Neuronal stem cell (in vitro differentiated cells): ENCODE measurements around the gene EIF2S3.

Source experiments
- DNase-seq: peaks from one replicate; pipeline ENCODE4 v3.0.0-alpha.2; 2013; ENCODE audit warnings: low spot score
- H2AFZ ChIP-seq: one replicate; pipeline ENCODE4 v1.6.1; 2013; ENCODE audit warnings: mild to moderate bottlenecking, low read length, inconsistent platforms
- H2AK5ac ChIP-seq: 2 replicates; pipeline ENCODE4 v1.6.1; 2013; ENCODE audit warnings: low read depth, mild to moderate bottlenecking, inconsistent platforms, low read length, moderate library complexity, mixed read lengths
- H2BK120ac ChIP-seq: 2 replicates; pipeline ENCODE4 v1.6.1; 2013; ENCODE audit warnings: low read depth, mild to moderate bottlenecking, inconsistent platforms, low read length, moderate library complexity, mixed read lengths
- H2BK12ac ChIP-seq: one replicate; pipeline ENCODE4 v1.6.1; 2013; ENCODE audit warnings: low read length, inconsistent platforms
- H2BK15ac ChIP-seq: 2 replicates; pipeline ENCODE4 v1.6.1; 2013; ENCODE audit warnings: mild to moderate bottlenecking, low read length, inconsistent platforms, mixed read lengths
- H2BK5ac ChIP-seq: one replicate; pipeline ENCODE4 v1.6.1; 2013; ENCODE audit warnings: inconsistent platforms, mild to moderate bottlenecking, low read length, moderate library complexity
- H3K14ac ChIP-seq: one replicate; pipeline ENCODE4 v1.6.1; 2013; ENCODE audit warnings: low read length, inconsistent platforms
- H3K18ac ChIP-seq: 2 replicates; pipeline ENCODE4 v1.6.1; 2013; ENCODE audit warnings: low read length, inconsistent platforms
- H3K23ac ChIP-seq: 2 replicates; pipeline ENCODE4 v1.6.1; 2013; ENCODE audit warnings: low read depth, mild to moderate bottlenecking, mixed read lengths, low read length, inconsistent platforms; ENCODE audit not compliant: poor library complexity
- H3K27ac ChIP-seq: replicated peaks from 3 replicates; pipeline ENCODE4 v1.5.1; 2013; ENCODE audit warnings: low read length, inconsistent platforms
- H3K27me3 ChIP-seq, 3 experiments: 2 replicates each; pipeline ENCODE4 v1.6.1; 2013; ENCODE audit warnings: low read length in 3 of 3, mild to moderate bottlenecking in 2 of 3, inconsistent platforms in 1 of 3, low read depth in 1 of 3, mixed read lengths in 1 of 3, moderate library complexity in 1 of 3; ENCODE audit not compliant: control insufficient read depth in 3 of 3, insufficient read depth in 3 of 3
- H3K36me3 ChIP-seq, 2 donors: replicated peaks in 1 of 2; 2 replicates each; pipeline ENCODE4 v1.6.1; 2013; ENCODE audit warnings: low read length in 2 of 2; ENCODE audit not compliant: control insufficient read depth in 2 of 2, insufficient read depth in 2 of 2
- H3K4ac ChIP-seq: 2 replicates; pipeline ENCODE4 v1.6.1; 2013; ENCODE audit warnings: inconsistent platforms, mild to moderate bottlenecking, low read length, moderate library complexity
- H3K4me1 ChIP-seq, 2 donors: 1 replicate in 1 of 2; 2 replicates in 1 of 2; pipeline ENCODE4 v1.6.1; 2013; ENCODE audit warnings: low read length in 2 of 2, low read depth in 1 of 2; ENCODE audit not compliant: control insufficient read depth in 2 of 2, insufficient read depth in 1 of 2
- H3K4me2 ChIP-seq: one replicate; pipeline ENCODE4 v1.6.1; 2013; ENCODE audit warnings: mild to moderate bottlenecking, low read length, inconsistent platforms; ENCODE audit not compliant: insufficient read depth, poor library complexity, severe bottlenecking
- H3K4me3 ChIP-seq, 2 donors: 2 replicates each; pipeline ENCODE4 v1.5.1; 2013; ENCODE audit warnings: low read length in 2 of 2, mild to moderate bottlenecking in 2 of 2, inconsistent platforms in 1 of 2, moderate library complexity in 1 of 2
- H3K79me1 ChIP-seq: one replicate; pipeline ENCODE4 v1.6.1; 2013; ENCODE audit warnings: low read depth, mild to moderate bottlenecking, inconsistent platforms, low read length, moderate library complexity
- H3K9ac ChIP-seq: one replicate; pipeline ENCODE4 v1.6.1; 2013; ENCODE audit warnings: mild to moderate bottlenecking, low read depth, low read length, inconsistent platforms; ENCODE audit not compliant: poor library complexity
- H3K9me3 ChIP-seq, 2 donors: replicated peaks in 1 of 2; 2 replicates each; pipeline versions ENCODE3 to v1.6.1; 2013; ENCODE audit warnings: low read length in 2 of 2, mild to moderate bottlenecking in 2 of 2, inconsistent platforms in 1 of 2, low read depth in 1 of 2, mixed read lengths in 1 of 2, moderate library complexity in 1 of 2; ENCODE audit not compliant: control insufficient read depth in 2 of 2, insufficient read depth in 1 of 2
- H4K8ac ChIP-seq: one replicate; pipeline ENCODE4 v1.6.1; 2013; ENCODE audit warnings: low read depth, mild to moderate bottlenecking, inconsistent platforms, low read length, moderate library complexity
- H4K91ac ChIP-seq: one replicate; pipeline ENCODE4 v1.6.1; 2013; ENCODE audit warnings: low read length, low read depth, mild to moderate bottlenecking, inconsistent platforms; ENCODE audit not compliant: poor library complexity
- WGBS, 2 donors: extraction: QIAGEN DNeasy Blood & Tissue Kit; methylation state at CpG; one replicate each; pipeline ENCODE4 v1.1.7; 2013; ENCODE audit warnings: missing lambda C conversion rate in 2 of 2, mixed read lengths in 1 of 2; ENCODE audit not compliant: insufficient read length in 2 of 2, insufficient replicate concordance in 1 of 2; ENCODE audit errors: extremely low coverage in 2 of 2; 5-methylcytosine and 5-hydroxymethylcytosine counted together

EIF2S3 gene

GRCh38 chrX:24100713-24101112 lies 46.0 kb downstream of the EIF2S3 start:
- Histone ChIP-seq H2AK5ac (no peak overlapping the region), H2BK15ac (no peak overlapping the region), H3K9me3 (no peaks in the 10 kb centered on the region), H3K4me1 (no peaks in the 10 kb centered on the region), H3K14ac (no peak overlapping the region), H3K27me3 (no peaks in the 10 kb centered on the region), H3K18ac (no peak overlapping the region), H3K36me3 (no peaks in the 10 kb centered on the region), H3K27ac (no peak overlapping the region), H2BK120ac (no peak overlapping the region), H4K91ac (no peak overlapping the region), H3K4me2 (no peak overlapping the region), H3K23ac (no peak overlapping the region), H3K4me3 (no peak overlapping the region), H3K9ac (no peak overlapping the region), H3K4ac (no peak overlapping the region), H3K79me1 (no peaks in the 10 kb centered on the region), H2BK12ac (no peak overlapping the region), H2BK5ac (no peak overlapping the region), H2AFZ (peak overlapping the region; percentile 58), H4K8ac (no peak overlapping the region)
- no peak for DNase-seq
- no CpG with 5 or more reads among the region's 2 CpGs for WGBS, 2 donors

- H3K27ac ChIP-seq: no peak overlapping the region
- H2AK5ac ChIP-seq: no peak overlapping the region
Measured at GRCh38 chrX:24110069-24110468, 55.3 kb downstream of the EIF2S3 start.

DNA sequence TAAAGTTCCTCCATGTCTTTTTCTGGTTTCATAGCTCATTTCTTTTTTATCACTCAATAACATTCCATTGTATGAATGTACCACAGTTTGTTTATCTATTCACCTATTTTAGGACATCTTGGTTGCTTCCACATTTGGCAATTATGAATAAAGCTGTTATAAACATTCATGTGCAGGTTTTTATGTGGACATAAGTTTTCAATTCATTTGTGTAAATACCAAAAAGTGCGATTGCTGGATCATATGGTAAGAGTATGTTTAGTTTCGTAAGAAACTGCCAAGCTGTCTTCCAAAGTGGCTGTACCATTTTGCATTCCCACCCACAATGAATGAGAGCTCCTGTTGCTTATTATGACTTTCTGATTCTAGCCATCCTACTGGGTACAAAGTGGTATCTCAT lies 58.4 kb downstream of the EIF2S3 start:
- H3K4me3 ChIP-seq: no peak overlapping the region
- H2AFZ ChIP-seq: no peak overlapping the region
- no peak overlapping the region for H2BK120ac ChIP-seq
- H3K18ac ChIP-seq: no peak overlapping the region
- no peak overlapping the region for H3K27ac ChIP-seq
- no peaks in the 10 kb centered on the region for H3K4me1 ChIP-seq
- H2BK12ac ChIP-seq: no peak overlapping the region
- no peak overlapping the region for H3K4ac ChIP-seq
- DNase-seq: no peak
- no peaks in the 10 kb centered on the region for H3K9me3 ChIP-seq
- H2AK5ac ChIP-seq: no peak overlapping the region
- H3K14ac ChIP-seq: no peak overlapping the region
- WGBS, 2 donors: no CpG with 5 or more reads among the region's 2 CpGs
- no peak overlapping the region for H3K4me2 ChIP-seq
- no peak overlapping the region for H2BK15ac ChIP-seq
- no peaks in the 10 kb centered on the region for H3K27me3 ChIP-seq
- H2BK5ac ChIP-seq: no peak overlapping the region
- H3K36me3 ChIP-seq: no peaks in the 10 kb centered on the region
- no peak overlapping the region for H3K9ac ChIP-seq
- no peak overlapping the region for H4K91ac ChIP-seq
- no peaks in the 10 kb centered on the region for H3K79me1 ChIP-seq
- H3K23ac ChIP-seq: no peak overlapping the region
- no peak overlapping the region for H4K8ac ChIP-seq

More at GRCh38 chrX:24110069-24110468, 55.3 kb downstream of the EIF2S3 start:
- Histone ChIP-seq H3K4me1 (no peaks in the 10 kb centered on the region), H2BK120ac (no peak overlapping the region), H3K9me3 (no peaks in the 10 kb centered on the region), H3K9ac (no peak overlapping the region), H3K36me3 (no peaks in the 10 kb centered on the region), H3K4me2 (no peak overlapping the region), H4K91ac (no peak overlapping the region), H3K27me3 (no peaks in the 10 kb centered on the region), H3K79me1 (no peaks in the 10 kb centered on the region), H3K14ac (no peak overlapping the region), H2BK12ac (no peak overlapping the region), H3K4me3 (no peak overlapping the region), H4K8ac (no peak overlapping the region), H2BK5ac (no peak overlapping the region), H2AFZ (no peak overlapping the region), H3K18ac (no peak overlapping the region), H3K23ac (no peak overlapping the region), H3K4ac (no peak overlapping the region), H2BK15ac (no peak overlapping the region)
- DNase-seq: no peak
- no CpG with 5 or more reads among the region's 2 CpGs for WGBS, 2 donors

DNA sequence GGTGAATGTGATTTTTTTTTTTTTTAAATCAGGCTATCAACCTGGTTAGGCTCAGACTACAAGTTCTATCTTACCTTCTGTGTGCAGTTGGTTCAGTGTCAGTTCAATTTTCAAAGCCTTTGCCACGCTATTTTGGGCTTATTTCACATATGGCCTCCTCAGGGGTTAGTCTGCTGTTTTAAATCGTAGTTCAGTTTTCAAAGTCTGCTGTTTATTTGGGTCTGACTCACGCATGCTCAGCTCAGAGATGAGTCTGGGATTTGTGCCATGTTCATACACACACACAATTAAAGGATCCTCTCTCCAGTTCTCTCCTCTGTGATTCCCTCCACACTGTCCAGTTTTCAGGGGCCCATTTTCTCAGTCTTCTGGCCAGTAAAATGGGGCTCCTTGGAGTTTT lies 62.5 kb downstream of the EIF2S3 start:
- no CpG with 5 or more reads among the region's 3 CpGs for WGBS, 2 donors
- no peaks in the 10 kb centered on the region for H3K9me3 ChIP-seq

More for the DNA sequence above, 62.5 kb downstream of the EIF2S3 start:
- H3K18ac ChIP-seq: no peak overlapping the region
- no peak overlapping the region for H4K91ac ChIP-seq
- no peak overlapping the region for H2BK15ac ChIP-seq
- no peaks in the 10 kb centered on the region for H3K79me1 ChIP-seq
- H2BK12ac ChIP-seq: no peak overlapping the region
- no peak overlapping the region for H3K27ac ChIP-seq
- no peak overlapping the region for H3K4me2 ChIP-seq
- no peak overlapping the region for H3K4ac ChIP-seq
- no peaks in the 10 kb centered on the region for H3K36me3 ChIP-seq
- no peak overlapping the region for H3K14ac ChIP-seq
- H3K23ac ChIP-seq: no peak overlapping the region
- H3K4me3 ChIP-seq: no peak overlapping the region
- no peak overlapping the region for H2BK120ac ChIP-seq
- peak overlapping the region; percentile 1 for H2AFZ ChIP-seq
- H3K27me3 ChIP-seq: no peaks in the 10 kb centered on the region
- no peak overlapping the region for H2BK5ac ChIP-seq
- no peak overlapping the region for H2AK5ac ChIP-seq
- H4K8ac ChIP-seq: no peak overlapping the region
- DNase-seq: no peak
- H3K4me1 ChIP-seq: no peaks in the 10 kb centered on the region
- no peak overlapping the region for H3K9ac ChIP-seq
